OCI-LY1 (cell line): ENCODE results near the gene ARFGEF3.

Experiments
- H2AFZ ChIP-seq: fragments of 200-600 bp; sonication (generic), shearing (Covaris generic); 2 replicates; pipeline ENCODE4 v1.6.0; 2014; ENCODE audit warnings: antibody characterized with exemption, mild to moderate bottlenecking, low read length
- H3F3A ChIP-seq: fragments of 200-600 bp; sonication (generic), shearing (Covaris generic); 2 replicates; pipeline ENCODE4 v1.6.0; 2014; ENCODE audit warnings: mild to moderate bottlenecking, antibody characterized with exemption, low read length, moderate library complexity; ENCODE audit not compliant: insufficient read depth
- H3K27ac ChIP-seq: fragments of 200-600 bp; sonication (generic); 2 replicates; pipeline ENCODE4 v1.5.1; 2014; ENCODE audit warnings: low read length, mixed run types, mild to moderate bottlenecking, low read depth; ENCODE audit not compliant: poor library complexity, severe bottlenecking
- H3K27me3 ChIP-seq: fragments of 200-600 bp; sonication (generic); 2 replicates; pipeline ENCODE4 v1.6.0; 2014; ENCODE audit warnings: antibody characterized with exemption, mild to moderate bottlenecking, low read length, moderate library complexity; ENCODE audit not compliant: insufficient read depth
- H3K36me3 ChIP-seq: fragments of 200-600 bp; sonication (generic); 2 replicates; pipeline ENCODE4 v1.6.1; 2014; ENCODE audit warnings: mild to moderate bottlenecking, antibody characterized with exemption, low read length, moderate library complexity, mixed read lengths; ENCODE audit not compliant: insufficient read depth
- H3K4me1 ChIP-seq: fragments of 200-600 bp; sonication (generic); 2 replicates; pipeline ENCODE4 v1.5.1; 2014; ENCODE audit warnings: mild to moderate bottlenecking, low read length, moderate library complexity; ENCODE audit not compliant: insufficient read depth, severe bottlenecking
- H3K4me2 ChIP-seq: fragments of 200-600 bp; sonication (generic), shearing (Covaris generic); 2 replicates; pipeline ENCODE4 v1.6.1; 2014; ENCODE audit warnings: low read length
- H3K4me3 ChIP-seq: fragments of 200-600 bp; sonication (generic); 2 replicates; pipeline ENCODE4 v1.5.1; 2014; ENCODE audit warnings: low read length, low read depth, mild to moderate bottlenecking, mixed read lengths; ENCODE audit not compliant: poor library complexity, severe bottlenecking
- H3K79me2 ChIP-seq: fragments of 200-600 bp; shearing (Covaris generic); 2 replicates; pipeline ENCODE4 v1.6.1; 2016; ENCODE audit warnings: mixed run types, low read length, mixed read lengths; ENCODE audit not compliant: insufficient read depth
- H3K9ac ChIP-seq: fragments of 200-600 bp; sonication (generic), shearing (Covaris generic); 2 replicates; pipeline ENCODE4 v1.6.1; 2014; ENCODE audit warnings: mild to moderate bottlenecking, low read length, mixed read lengths
- H3K9me2 ChIP-seq: fragments of 200-600 bp; sonication (generic), shearing (Covaris generic); 2 replicates; pipeline ENCODE4 v1.6.1; 2014; ENCODE audit warnings: low read depth, mild to moderate bottlenecking, low read length, mixed read lengths
- H3K9me3 ChIP-seq: fragments of 200-600 bp; shearing (Covaris generic); 2 replicates; pipeline ENCODE4 v1.6.1; 2014; ENCODE audit warnings: low read length, mixed read lengths
- H4K20me1 ChIP-seq: fragments of 200-600 bp; sonication (generic), shearing (Covaris generic); 2 replicates; pipeline ENCODE4 v1.6.0; 2016; ENCODE audit warnings: mild to moderate bottlenecking, low read length; ENCODE audit not compliant: insufficient read depth
- CTCF ChIP-seq: fragments of 200-600 bp; sonication (generic), shearing (Covaris generic); IDR thresholded peaks from 2 replicates; pipeline ENCODE4 v1.5.1; 2017; ENCODE audit warnings: mild to moderate bottlenecking, antibody characterized with exemption, low read length, moderate library complexity, mixed read lengths
- EZH2 ChIP-seq: fragments of 200-600 bp; sonication (generic), shearing (Covaris generic); IDR thresholded peaks from 2 replicates; pipeline ENCODE4 v1.8.0; 2017; ENCODE audit warnings: borderline replicate concordance, mixed run types, mild to moderate bottlenecking, antibody characterized with exemption, low read length, moderate library complexity, mixed read lengths

The ARFGEF3 gene

GRCh38 chr6:138307816-138308730, 146.3 kb downstream of the ARFGEF3 start:
- no peaks in the 10 kb centered on the region for H4K20me1 ChIP-seq
- no peaks in the 10 kb centered on the region for H3K9me3 ChIP-seq
- no peaks in the 10 kb centered on the region for H3K4me1 ChIP-seq
- H3K4me3 ChIP-seq = no peak overlapping the region
- H3K79me2 ChIP-seq = no peaks in the 10 kb centered on the region
- H3K9ac ChIP-seq = no peak overlapping the region
- no peak overlapping the region for H3K27ac ChIP-seq
- no peak overlapping the region for H2AFZ ChIP-seq
- H3K27me3 ChIP-seq = no peaks in the 10 kb centered on the region
- H3K4me2 ChIP-seq = no peak overlapping the region
- TF ChIP-seq EZH2 (no peak), CTCF (no peak)
- no peaks in the 10 kb centered on the region for H3F3A ChIP-seq
- no peaks in the 10 kb centered on the region for H3K9me2 ChIP-seq
- no peaks in the 10 kb centered on the region for H3K36me3 ChIP-seq

GRCh38 chr6:138308731-138309110, 147.0 kb downstream of the ARFGEF3 start:
- no peaks in the 10 kb centered on the region for H3K79me2 ChIP-seq
- no peak overlapping the region for H3K9ac ChIP-seq
- no peak overlapping the region for H3K27ac ChIP-seq
- H3K27me3 ChIP-seq = no peaks in the 10 kb centered on the region
- H3F3A ChIP-seq = no peaks in the 10 kb centered on the region
- TF ChIP-seq CTCF = no peak
- H3K4me3 ChIP-seq = no peak overlapping the region
- H3K4me2 ChIP-seq = no peak overlapping the region
- H3K9me3 ChIP-seq = no peaks in the 10 kb centered on the region
- H3K4me1 ChIP-seq = no peaks in the 10 kb centered on the region
- H3K36me3 ChIP-seq = no peaks in the 10 kb centered on the region
- H2AFZ ChIP-seq = no peak overlapping the region
- no peaks in the 10 kb centered on the region for H4K20me1 ChIP-seq
- H3K9me2 ChIP-seq = no peaks in the 10 kb centered on the region

GRCh38 chr6:138309695-138310094, 148.0 kb downstream of the ARFGEF3 start:
- no peaks in the 10 kb centered on the region for H3K9me3 ChIP-seq
- H3K9ac ChIP-seq = no peak overlapping the region
- no peaks in the 10 kb centered on the region for H3K36me3 ChIP-seq
- H3K4me3 ChIP-seq = no peak overlapping the region
- no peak overlapping the region for H2AFZ ChIP-seq
- H3K27ac ChIP-seq = no peak overlapping the region
- H3K4me2 ChIP-seq = no peak overlapping the region
- H3K9me2 ChIP-seq = no peaks in the 10 kb centered on the region
- H3F3A ChIP-seq = no peaks in the 10 kb centered on the region
- H3K79me2 ChIP-seq = no peaks in the 10 kb centered on the region
- H3K4me1 ChIP-seq = no peaks in the 10 kb centered on the region
- H4K20me1 ChIP-seq = no peaks in the 10 kb centered on the region
- H3K27me3 ChIP-seq = no peaks in the 10 kb centered on the region
- TF ChIP-seq EZH2 (no peak), CTCF (no peak)
